CD4-positive, alpha-beta T cell (primary cell): ENCODE results near the gene RNF121. TPM values are rescaled to one million over a fixed set of nuclear protein-coding genes. Genes with fewer than 3 reads are reported as not detected.

ENCODE experiments used
- ATAC-seq: fragments of 200-7000 bp; cut with Tn5 transposase; one replicate; pipeline ENCODE4 v1.10.0; 2022; ENCODE audit warnings: mild to moderate bottlenecking; ENCODE audit not compliant: poor library complexity
- CTCF ChIA-PET: fragments of 350-600 bp; sonication (Branson Sonifier 250); formaldehyde crosslinking; loops from one replicate; lab custom pipeline; 2021; ENCODE audit warnings: antibody characterized with exemption, inconsistent platforms; lab: Charles Lee
- POLR2A ChIA-PET: fragments of 350-600 bp; sonication (Branson Sonifier 250); formaldehyde crosslinking; loops from one replicate; lab custom pipeline; 2021; ENCODE audit warnings: antibody characterized with exemption, inconsistent platforms; lab: Charles Lee
- DNase-seq, 14 experiments: peaks; one replicate each; pipeline ENCODE4 v3.0.0-alpha.2; 2013 to 2020; ENCODE audit warnings: mixed read lengths in 2 of 14
- H3K27ac ChIP-seq, 2 donors: one replicate each; pipeline versions ENCODE4 v1.5.1 to v1.7.0; 2013; ENCODE audit warnings: low read length in 2 of 2, low read depth in 1 of 2, mild to moderate bottlenecking in 1 of 2
- H3K27me3 ChIP-seq, 2 experiments: 1 replicate in 1 of 2; 2 replicates in 1 of 2; pipeline versions ENCODE4 v1.6.1 to v1.7.0; 2013; ENCODE audit warnings: low read length in 2 of 2, control low read depth in 1 of 2, mild to moderate bottlenecking in 1 of 2, moderate library complexity in 1 of 2; ENCODE audit not compliant: insufficient read depth in 2 of 2, control insufficient read depth in 1 of 2
- H3K36me3 ChIP-seq: one replicate; pipeline ENCODE4 v1.6.1; 2013; ENCODE audit warnings: low read length, control low read depth; ENCODE audit not compliant: insufficient read depth
- H3K4me1 ChIP-seq: one replicate; pipeline ENCODE4 v1.6.1; 2013; ENCODE audit warnings: low read length, control low read depth; ENCODE audit not compliant: insufficient read depth
- H3K4me3 ChIP-seq: one replicate; pipeline ENCODE4 v1.5.1; 2013; ENCODE audit warnings: mild to moderate bottlenecking, low read length, moderate library complexity
- H3K9me3 ChIP-seq, 2 experiments: 1 replicate in 1 of 2; 2 replicates in 1 of 2; pipeline versions ENCODE4 v1.6.1 to v1.7.0; 2013; ENCODE audit warnings: low read length in 2 of 2, mild to moderate bottlenecking in 2 of 2, control low read depth in 1 of 2, moderate library complexity in 1 of 2; ENCODE audit not compliant: control insufficient read depth in 1 of 2, insufficient read depth in 1 of 2
- H3K27ac Mint-ChIP-seq: one replicate; pipeline ENCODE4 v1.8.0; 2020; ENCODE audit warnings: mixed read lengths
- H3K27me3 Mint-ChIP-seq: one replicate; pipeline ENCODE4 v1.8.0; 2021; ENCODE audit warnings: mixed read lengths
- H3K36me3 Mint-ChIP-seq: one replicate; pipeline ENCODE4 v1.8.0; 2021; ENCODE audit warnings: low read depth, mixed read lengths
- H3K4me1 Mint-ChIP-seq: one replicate; pipeline ENCODE4 v1.8.0; 2021; ENCODE audit warnings: low read depth, mixed read lengths
- H3K4me3 Mint-ChIP-seq: one replicate; pipeline ENCODE4 v1.8.0; 2020; ENCODE audit warnings: mild to moderate bottlenecking, mixed read lengths
- H3K9me3 Mint-ChIP-seq: one replicate; pipeline ENCODE4 v1.8.0; 2020; ENCODE audit warnings: mixed read lengths
- CTCF ChIP-seq: fragments of 200-600 bp; IDR thresholded peaks from one replicate; pipeline ENCODE4 v1.8.0; 2022; ENCODE audit warnings: antibody characterized with exemption, mild to moderate bottlenecking
- intact Hi-C, 2 experiments: fragments of 100-400 bp; cut with DNase I in 1 of 2; cut with micrococcal nuclease in 1 of 2; formaldehyde crosslinking; loops; one replicate each; pipeline versions ENCODE4 v1.15.1 to v1.9.0; 2023 to 2025; cut with DNase I, micrococcal nuclease
- total RNA-seq, 174 experiments: library from RNA in 2 of 174; stranded (reverse) in 2 of 174; gene quantifications; one replicate each; pipeline ENCODE4 v1.2.3 and lab custom pipeline; 2021 to 2026

The RNF121 gene
- total RNA-seq, 2 experiments from 2014 or later = 10.1 to 10.4 TPM

GRCh38 chr11:71935338-71935925 is 6.6 kb downstream of the RNF121 start:
- H3K27me3 Mint-ChIP-seq = no peaks in the 10 kb centered on the region
- intact Hi-C loops = no loop called here

GRCh38 chr11:71936825-71937224 is 8.0 kb downstream of the RNF121 start:
- peaks cover 28% of the 10 kb centered on the region for H3K4me1 Mint-ChIP-seq
- Histone ChIP-seq H3K27ac (no peak overlapping the region), H3K27me3 (no peaks in the 10 kb centered on the region), H3K9me3 (no peaks in the 10 kb centered on the region), H3K4me3 (no peak overlapping the region), H3K36me3 (peaks cover 2% of the 10 kb centered on the region), H3K4me1 (peaks cover 4% of the 10 kb centered on the region)
- no peak for TF ChIP-seq CTCF
- H3K36me3 Mint-ChIP-seq = peaks cover 7% of the 10 kb centered on the region
- no peak overlapping the region for H3K27ac Mint-ChIP-seq
- CTCF ChIA-PET = no interaction called here
- no peaks in the 10 kb centered on the region for H3K9me3 Mint-ChIP-seq
- ATAC-seq = no peak
- POLR2A ChIA-PET = interaction anchor here (2.3 kb wide), 1 partner anchor 8 kb away, joined by 13 read pairs; the partner anchor contains the start of genes RNF121 and XNDC1N
- intact Hi-C loops = no loop called here
- H3K27me3 Mint-ChIP-seq = no peaks in the 10 kb centered on the region
- no peak for DNase-seq
- H3K4me3 Mint-ChIP-seq = no peak overlapping the region

More at GRCh38 chr11:71935338-71935925, 6.6 kb downstream of the RNF121 start:
- ATAC-seq = no peak
- Mint-ChIP-seq H3K4me3 (no peak overlapping the region), H3K4me1 (peaks cover 39% of the 10 kb centered on the region), H3K36me3 (peaks cover 7% of the 10 kb centered on the region), H3K9me3 (no peaks in the 10 kb centered on the region), H3K27ac (no peak overlapping the region)
- peaks cover 2% of the 10 kb centered on the region for H3K36me3 ChIP-seq
- no peaks in the 10 kb centered on the region for H3K27me3 ChIP-seq
- H3K4me1 ChIP-seq = peaks cover 9% of the 10 kb centered on the region
- DNase-seq = no peak
- H3K27ac ChIP-seq = no peak overlapping the region
- TF ChIP-seq CTCF = no peak
- POLR2A ChIA-PET = interaction anchor here (0.6 kb wide), 1 partner anchor 32 kb away, joined by 4 read pairs; no protein-coding TSS in a partner anchor
- H3K4me3 ChIP-seq = no peak overlapping the region
- no peaks in the 10 kb centered on the region for H3K9me3 ChIP-seq
- CTCF ChIA-PET = no interaction called here

GRCh38 chr11:71937826-71938225 is 9.0 kb downstream of the RNF121 start:
- H3K4me1 Mint-ChIP-seq = peaks cover 21% of the 10 kb centered on the region
- H3K36me3 Mint-ChIP-seq = peaks cover 7% of the 10 kb centered on the region
- Histone ChIP-seq H3K27ac (no peak overlapping the region), H3K36me3 (peaks cover 2% of the 10 kb centered on the region), H3K9me3 (no peaks in the 10 kb centered on the region), H3K27me3 (no peaks in the 10 kb centered on the region), H3K4me3 (no peak overlapping the region), H3K4me1 (peaks cover 4% of the 10 kb centered on the region)
- no peaks in the 10 kb centered on the region for H3K9me3 Mint-ChIP-seq
- no peak for TF ChIP-seq CTCF
- no peak overlapping the region for H3K4me3 Mint-ChIP-seq
- ATAC-seq (no peak), DNase-seq (no peak)
- CTCF ChIA-PET = no interaction called here
- H3K27me3 Mint-ChIP-seq = no peaks in the 10 kb centered on the region
- POLR2A ChIA-PET = interaction anchor here (2.3 kb wide), 1 partner anchor 9 kb away, joined by 13 read pairs; the partner anchor contains the start of genes RNF121 and XNDC1N
- intact Hi-C loops = no loop called here
- H3K27ac Mint-ChIP-seq = no peak overlapping the region
